Measurements from ENCODE around the gene GRIN1.

DNA sequence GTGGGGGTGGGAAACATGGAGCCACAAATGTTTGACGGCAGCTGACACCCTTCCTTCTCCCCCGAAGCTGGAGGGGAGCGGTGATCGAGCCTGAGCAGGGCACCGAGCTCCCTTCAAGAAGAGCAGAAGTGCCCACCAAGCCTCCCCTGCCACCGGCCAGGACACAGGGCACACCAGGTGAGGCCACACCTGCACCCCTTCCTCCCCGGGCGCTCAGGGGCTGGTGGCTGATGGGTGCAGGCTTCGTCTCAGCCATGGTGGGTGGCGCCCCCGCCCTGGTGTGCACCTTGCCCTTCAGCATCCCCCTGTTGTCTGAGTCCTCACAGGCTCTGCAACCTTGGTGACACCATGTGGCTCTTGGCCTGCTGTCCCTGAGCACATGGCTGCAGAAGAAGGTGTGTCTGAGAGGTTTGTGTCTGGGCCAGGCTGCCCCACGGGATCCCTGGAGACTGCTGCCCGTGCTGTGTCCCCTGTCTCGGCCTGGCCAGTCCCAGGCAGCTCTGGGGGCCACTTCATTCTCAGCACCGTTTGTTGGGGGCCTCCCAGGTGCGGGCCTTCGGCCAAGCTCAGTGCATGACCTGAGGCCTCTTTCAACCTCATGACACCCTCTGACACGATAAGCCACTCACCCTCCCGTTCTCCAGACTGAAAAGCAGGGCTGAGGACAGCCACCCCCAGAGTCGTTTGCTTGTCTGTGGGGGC is 41.0 kb upstream of the GRIN1 start:
- TF ChIP-seq POLR2A (IDR thresholded peaks at IDR 0.05; ENCODE audit: low read depth, low read length) (no peak), POLR2AphosphoS5 (IDR thresholded peaks at IDR 0.05; ENCODE audit: low read depth, low read length) (no peak), TAF1 (IDR thresholded peaks at IDR 0.05; ENCODE audit: low read depth, low read length) (no peak)
